K562 (cell line): ENCODE measurements around the gene ACAD8. TPM values are rescaled to one million over a fixed set of nuclear protein-coding genes. Genes with fewer than 3 reads are reported as not detected.

Experiments
- ATAC-seq: fragments of 200-7000 bp; cut with Tn5 transposase; 3 replicates; pipeline ENCODE4 v1.9.1; 2020; ENCODE audit warnings: moderate library complexity
- BruUV-seq: library from RNA; stranded (reverse); fragments of 400-500 nt; replicated peaks from 2 replicates; lab custom pipeline; 2021; lab: Mats Ljungman, UMichigan
- CTCF ChIA-PET: fragments of 300-600 bp; formaldehyde crosslinking; extraction: SDS; loops from one replicate; lab custom pipeline; 2021; ENCODE audit warnings: low intra/inter-chr PET ratio; lab: Yijun Ruan, JAX
- POLR2A ChIA-PET: fragments of 300-600, 350-650 bp; sonication (Branson Sonifier 250); formaldehyde crosslinking; extraction: SDS; loops from one replicate; lab custom pipeline; 2021; ENCODE audit warnings: antibody characterized with exemption, inconsistent platforms; lab: Yijun Ruan, JAX
- DNase-seq, 4 experiments: peaks; one replicate each; pipeline versions ENCODE4 v3.0.0 to v3.0.0-alpha.2; 2011 to 2018; ENCODE audit warnings: low spot score in 3 of 4, mixed read lengths in 3 of 4; ENCODE audit errors: extremely low read depth in 1 of 4
- FAIRE-seq: peaks from 2 replicates; lab custom pipeline; 2011; peaks lifted over from hg19 to GRCh38; lab: Jason Lieb, UNC
- H2AFZ ChIP-seq: 2 replicates; pipeline ENCODE4 v1.6.0; 2011; ENCODE audit warnings: low read depth, low read length, control low read depth, inconsistent platforms
- H3K27ac ChIP-seq: fragments of 200-600 bp; 3 replicates; pipeline ENCODE4 v1.8.0; 2011; ENCODE audit warnings: low read depth, mild to moderate bottlenecking, control low read depth, inconsistent platforms, low read length, moderate library complexity, mixed read lengths; ENCODE audit errors: extremely low read depth
- H3K27me3 ChIP-seq, 2 experiments: fragments of 300-600 bp in 1 of 2; 2 replicates in 1 of 2; 3 replicates in 1 of 2; pipeline versions ENCODE4 v1.6.0 to v1.8.0; 2011; ENCODE audit warnings: inconsistent platforms in 2 of 2, low read length in 2 of 2, mild to moderate bottlenecking in 1 of 2, mixed read lengths in 1 of 2, moderate library complexity in 1 of 2; ENCODE audit not compliant: control insufficient read depth in 2 of 2, insufficient read depth in 2 of 2
- H3K36me3 ChIP-seq: fragments of 300-600 bp; 3 replicates; pipeline ENCODE4 v1.8.0; 2011; ENCODE audit warnings: mild to moderate bottlenecking, low read length, inconsistent platforms; ENCODE audit not compliant: control insufficient read depth, insufficient read depth
- H3K4me1 ChIP-seq, 2 experiments: fragments of 200-600 bp in 1 of 2; replicated peaks in 1 of 2; 2 replicates in 1 of 2; 3 replicates in 1 of 2; pipeline versions ENCODE4 v1.5.1 to v1.8.0; 2011; ENCODE audit warnings: inconsistent platforms in 2 of 2, low read length in 2 of 2, mild to moderate bottlenecking in 1 of 2, mixed read lengths in 1 of 2, moderate library complexity in 1 of 2; ENCODE audit not compliant: control insufficient read depth in 2 of 2, insufficient read depth in 2 of 2
- H3K4me2 ChIP-seq: 2 replicates; pipeline ENCODE4 v1.6.1; 2011; ENCODE audit warnings: low read length, control low read depth, inconsistent platforms, mixed read lengths; ENCODE audit not compliant: insufficient read depth
- H3K4me3 ChIP-seq: fragments of 200-600 bp; sonication (generic), shearing (Covaris generic); 2 replicates; pipeline ENCODE4 v1.5.1; 2016; ENCODE audit warnings: control low read depth, inconsistent platforms
- H3K79me2 ChIP-seq: fragments of 200-600 bp; 3 replicates; pipeline ENCODE4 v1.8.0; 2011; ENCODE audit warnings: low read length, inconsistent platforms; ENCODE audit not compliant: control insufficient read depth, insufficient read depth
- H3K9ac ChIP-seq, 2 experiments: 2 replicates each; pipeline versions ENCODE4 v1.6.0 to v1.6.1; 2011; ENCODE audit warnings: low read depth in 2 of 2, low read length in 2 of 2, control low read depth in 1 of 2, inconsistent platforms in 1 of 2, mild to moderate bottlenecking in 1 of 2, mixed read lengths in 1 of 2; ENCODE audit not compliant: insufficient read depth in 1 of 2
- H3K9me1 ChIP-seq: one replicate; pipeline ENCODE4 v1.6.0; 2011; ENCODE audit warnings: inconsistent platforms, mild to moderate bottlenecking, low read length, moderate library complexity; ENCODE audit not compliant: control insufficient read depth, insufficient read depth
- H3K9me3 ChIP-seq: replicated peaks from 2 replicates; pipeline ENCODE4 v1.5.1; 2011; ENCODE audit warnings: low read depth, low read length, inconsistent platforms; ENCODE audit not compliant: control insufficient read depth, insufficient read depth
- H4K20me1 ChIP-seq: replicated peaks from 2 replicates; pipeline ENCODE4 v1.6.1; 2011; ENCODE audit warnings: low read length, inconsistent platforms, mixed read lengths; ENCODE audit not compliant: control insufficient read depth, insufficient read depth
- KDM2B ChIP-seq: fragments of 250-450 bp; sonication (Bioruptor Pico); IDR thresholded peaks from 2 replicates; pipeline ENCODE4 v1.8.0; 2021; ENCODE audit warnings: mild to moderate bottlenecking, moderate library complexity
- PURB ChIP-seq: sonication (generic); formaldehyde crosslinking; IDR thresholded peaks from 2 replicates; pipeline ENCODE4 v1.9.0; 2021; ENCODE audit warnings: low read depth, mild to moderate bottlenecking, missing genetic modification reagents
- SIN3A ChIP-seq, 2 experiments: fragments of 150-350 bp in 1 of 2; IDR thresholded peaks; 2 replicates each; pipeline ENCODE4 v1.6.1; 2011 to 2016; ENCODE audit warnings: borderline replicate concordance in 2 of 2, low read depth in 2 of 2, low read length in 2 of 2, mild to moderate bottlenecking in 2 of 2, moderate library complexity in 2 of 2; ENCODE audit not compliant: control insufficient read depth in 1 of 2
- SIRT6 ChIP-seq: IDR thresholded peaks from one replicate; pipeline ENCODE4 v1.6.1; 2012; ENCODE audit warnings: low read depth, mild to moderate bottlenecking, control low read depth, inconsistent platforms, low read length, moderate library complexity
- U2AF1 ChIP-seq: fragments of 200-400 bp; formaldehyde crosslinking; optimal IDR thresholded peaks from 2 replicates; pipeline ENCODE3; 2017; ENCODE audit warnings: mild to moderate bottlenecking, low read depth, low read length, moderate library complexity
- ZNF507 ChIP-seq: conservative IDR thresholded peaks from 2 replicates; pipeline ENCODE4 v1.6.1; 2017; ENCODE audit warnings: missing genetic modification characterization, missing compliant biosample characterization
- WGBS: fragments of 100-300 bp; shearing (Covaris generic); methylation state at CpG from one replicate; pipeline ENCODE4 v1.1.6; 2016; ENCODE audit warnings: low coverage, mixed read lengths; ENCODE audit not compliant: insufficient coverage; ENCODE audit errors: missing lambda C conversion rate; 5-methylcytosine and 5-hydroxymethylcytosine counted together
- in situ Hi-C: fragments of 300-500 bp; cut with MboI; formaldehyde crosslinking; loops from 4 replicates; pipeline ENCODE4 v1.15.0; 2018; ENCODE audit warnings: inconsistent platforms, mixed read lengths
- intact Hi-C: fragments of 100-400 bp; cut with micrococcal nuclease; formaldehyde crosslinking; loops from 2 replicates; pipeline ENCODE4 v1.14.2; 2022
- polyA plus RNA-seq, 8 experiments: library from polyadenylated mRNA; depleted of rRNA in 4 of 8; stranded (reverse) in 5 of 8; unstranded in 3 of 8; fragments of >200 nt; fragmentation: Nextera tagmentation in 2 of 8; fragmentation: Illumina TruSeq in 1 of 8; extraction: Ambion mirVana in 2 of 8; extraction: Trizol in 1 of 8; gene quantifications; 2 replicates each; pipeline versions ENCODE4 v1.2.1 to v1.2.3, GENCODE V29; 2011 to 2014; ENCODE audit warnings: inconsistent platforms in 1 of 8, missing spikeins in 1 of 8
- total RNA-seq, 7 experiments: library from RNA; depleted of rRNA in 6 of 7; stranded (reverse); fragments of >200 nt in 6 of 7; fragmentation: Illumina TruSeq in 2 of 7; extraction: Trizol in 2 of 7; gene quantifications; 2 replicates each; pipeline versions ENCODE4 v1.2.1 to v1.2.3, GENCODE V29; 2011 to 2021; ENCODE audit warnings: low replicate concordance in 1 of 7
- TF ChIP-seq, protein P1 (sequence below): sonication (generic); formaldehyde crosslinking; IDR thresholded peaks from 2 replicates; pipeline ENCODE4 v1.8.0; 2022; ENCODE audit warnings: missing genetic modification reagents, mild to moderate bottlenecking, borderline replicate concordance
- TF ChIP-seq, protein P2 (sequence below): fragments of 250-450 bp; sonication (Bioruptor Pico); IDR thresholded peaks from 2 replicates; pipeline ENCODE4 v1.8.0; 2021; ENCODE audit warnings: borderline replicate concordance, mild to moderate bottlenecking, moderate library complexity; ENCODE audit not compliant: poor library complexity, severe bottlenecking
- TF ChIP-seq, protein P3 (sequence below): sonication (generic); formaldehyde crosslinking; IDR thresholded peaks from 2 replicates; pipeline ENCODE4 v1.8.1; 2022; ENCODE audit warnings: missing genetic modification reagents

The ACAD8 gene
- total and polyA plus RNA-seq, 9 of the 15 experiments (the other 6 are each of a cell fraction or from before 2014, with no cell fraction given): 6.5 to 34.1 (median 20.1) TPM

DNA sequence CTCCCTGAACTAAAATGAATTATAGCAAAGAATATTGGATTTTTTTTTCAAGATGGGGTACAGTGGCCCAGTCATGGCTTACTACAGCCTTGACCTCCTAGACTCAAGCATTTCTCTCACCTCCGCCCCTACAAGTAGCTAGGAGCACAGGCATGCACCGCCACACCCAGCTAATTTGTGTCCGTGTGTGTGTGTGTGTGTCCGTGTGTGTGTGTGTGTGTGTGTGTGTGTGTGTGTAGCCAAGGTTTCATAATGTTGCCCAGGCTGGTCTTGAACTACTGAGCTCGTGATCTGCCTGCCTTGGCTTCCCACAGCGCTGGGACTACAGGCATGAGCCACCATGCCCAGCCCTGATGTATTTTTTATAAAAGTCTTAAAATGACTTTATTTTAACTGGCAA, 12.8 kb upstream of the ACAD8 start (continued):
- no peak for TF ChIP-seq ZNF507 (tag)

DNA sequence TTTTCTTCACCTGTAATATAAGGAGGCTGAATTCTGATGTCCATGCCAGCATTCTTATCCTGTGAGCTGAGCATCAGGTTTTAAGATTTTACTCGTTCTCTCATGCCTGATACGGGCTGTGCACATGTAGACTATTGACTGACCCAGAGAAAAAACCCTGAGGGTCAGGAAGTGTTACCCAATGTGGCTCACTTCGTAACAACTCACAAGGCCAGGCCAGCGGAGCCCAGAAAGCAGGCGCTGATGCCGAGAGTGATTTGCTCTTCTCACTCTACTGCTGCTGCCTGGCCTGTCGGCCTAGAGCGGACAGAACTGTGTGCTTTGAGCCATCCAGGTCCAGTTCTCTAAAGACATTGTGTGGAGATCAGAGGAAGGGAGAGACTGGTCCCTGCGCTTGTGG, 11.0 kb upstream of the ACAD8 start:
- Histone ChIP-seq H3K4me2 (no peak overlapping the region), H3K4me1 (peaks cover 2 to 3% of the 10 kb centered on the region in 2 experiments; a peak in 2 of 5 replicates), H3K9me1 (no peaks in the 10 kb centered on the region), H3K79me2 (no peaks in the 10 kb centered on the region), H3K27me3 (no peaks in the 10 kb centered on the region), H3K9me3 (no peaks in the 10 kb centered on the region), H3K27ac (no peak overlapping the region), H3K9ac (no peak overlapping the region), H3K4me3 (no peak overlapping the region), H2AFZ (no peak overlapping the region), H3K36me3 (peaks cover 82% of the 10 kb centered on the region; the same call in 2 of the 3 replicates), H4K20me1 (no peaks in the 10 kb centered on the region)
- TF ChIP-seq PURB (no peak), U2AF1 (no peak)
- ChIA-PET CTCF (no interaction called here), POLR2A (no interaction called here)
- no peak for FAIRE-seq
- no peak for ATAC-seq
- in situ Hi-C loops (no loop called here), intact Hi-C loops (no loop called here)
- no TSS peak for BruUV-seq
- no peak for DNase-seq
- WGBS: 93% methylated on average over 9 of the region's 9 CpGs

DNA sequence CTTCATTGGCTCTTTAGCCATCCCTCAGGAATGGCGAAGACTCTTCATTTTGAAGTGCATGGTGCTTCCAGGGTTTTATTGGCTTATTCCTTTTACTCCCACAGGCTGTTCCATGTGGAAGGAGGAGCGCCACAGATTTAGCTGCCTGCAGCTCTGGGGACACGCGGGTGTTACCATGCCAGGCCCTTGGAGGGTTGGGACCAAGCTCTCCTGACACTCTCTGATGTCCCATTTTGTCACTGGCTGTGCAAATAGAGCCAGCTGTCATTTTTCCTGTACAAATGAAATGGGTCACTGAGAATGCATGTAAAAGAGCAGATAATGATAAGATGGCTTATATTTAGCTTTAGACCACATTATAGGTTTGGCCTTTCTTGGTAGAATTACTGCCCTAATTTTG, 9.5 kb upstream of the ACAD8 start:
- Histone ChIP-seq H3K9me1 (no peaks in the 10 kb centered on the region), H3K36me3 (peaks cover 97% of the 10 kb centered on the region), H3K79me2 (no peaks in the 10 kb centered on the region), H3K4me2 (no peak overlapping the region), H3K9me3 (no peaks in the 10 kb centered on the region), H3K27me3 (no peaks in the 10 kb centered on the region), H2AFZ (no peak overlapping the region), H3K9ac (no peak overlapping the region), H3K27ac (no peak overlapping the region), H3K4me1 (peaks cover 0 to 5% of the 10 kb centered on the region in 2 experiments; a peak in 1 of 5 replicates), H3K4me3 (no peak overlapping the region), H4K20me1 (no peaks in the 10 kb centered on the region)
- FAIRE-seq (no peak), DNase-seq (no peak), ATAC-seq (no peak)
- POLR2A ChIA-PET: interaction anchor here (0.6 to 1.4 kb wide), 3 partner anchors 10 to 127 kb away, joined by 3 to 5 read pairs (median 4); no protein-coding TSS in a partner anchor
- in situ Hi-C loops: no loop called here
- TF ChIP-seq, protein P1, sequence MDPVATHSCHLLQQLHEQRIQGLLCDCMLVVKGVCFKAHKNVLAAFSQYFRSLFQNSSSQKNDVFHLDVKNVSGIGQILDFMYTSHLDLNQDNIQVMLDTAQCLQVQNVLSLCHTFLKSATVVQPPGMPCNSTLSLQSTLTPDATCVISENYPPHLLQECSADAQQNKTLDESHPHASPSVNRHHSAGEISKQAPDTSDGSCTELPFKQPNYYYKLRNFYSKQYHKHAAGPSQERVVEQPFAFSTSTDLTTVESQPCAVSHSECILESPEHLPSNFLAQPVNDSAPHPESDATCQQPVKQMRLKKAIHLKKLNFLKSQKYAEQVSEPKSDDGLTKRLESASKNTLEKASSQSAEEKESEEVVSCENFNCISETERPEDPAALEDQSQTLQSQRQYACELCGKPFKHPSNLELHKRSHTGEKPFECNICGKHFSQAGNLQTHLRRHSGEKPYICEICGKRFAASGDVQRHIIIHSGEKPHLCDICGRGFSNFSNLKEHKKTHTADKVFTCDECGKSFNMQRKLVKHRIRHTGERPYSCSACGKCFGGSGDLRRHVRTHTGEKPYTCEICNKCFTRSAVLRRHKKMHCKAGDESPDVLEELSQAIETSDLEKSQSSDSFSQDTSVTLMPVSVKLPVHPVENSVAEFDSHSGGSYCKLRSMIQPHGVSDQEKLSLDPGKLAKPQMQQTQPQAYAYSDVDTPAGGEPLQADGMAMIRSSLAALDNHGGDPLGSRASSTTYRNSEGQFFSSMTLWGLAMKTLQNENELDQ (CRISPR knock-in tag): no peak
- TF ChIP-seq SIN3A (IDR thresholded peaks at IDR 0.05; ENCODE audit: borderline replicate concordance in 2 of 2, control insufficient read depth in 1 of 2, low read depth in 2 of 2, low read length in 2 of 2) (no peak), SIRT6 (no peak), KDM2B (CRISPR knock-in tag) (no peak)
- TF ChIP-seq, protein P2, sequence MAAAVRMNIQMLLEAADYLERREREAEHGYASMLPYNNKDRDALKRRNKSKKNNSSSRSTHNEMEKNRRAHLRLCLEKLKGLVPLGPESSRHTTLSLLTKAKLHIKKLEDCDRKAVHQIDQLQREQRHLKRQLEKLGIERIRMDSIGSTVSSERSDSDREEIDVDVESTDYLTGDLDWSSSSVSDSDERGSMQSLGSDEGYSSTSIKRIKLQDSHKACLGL (CRISPR knock-in tag): no peak
- TF ChIP-seq, protein P3, sequence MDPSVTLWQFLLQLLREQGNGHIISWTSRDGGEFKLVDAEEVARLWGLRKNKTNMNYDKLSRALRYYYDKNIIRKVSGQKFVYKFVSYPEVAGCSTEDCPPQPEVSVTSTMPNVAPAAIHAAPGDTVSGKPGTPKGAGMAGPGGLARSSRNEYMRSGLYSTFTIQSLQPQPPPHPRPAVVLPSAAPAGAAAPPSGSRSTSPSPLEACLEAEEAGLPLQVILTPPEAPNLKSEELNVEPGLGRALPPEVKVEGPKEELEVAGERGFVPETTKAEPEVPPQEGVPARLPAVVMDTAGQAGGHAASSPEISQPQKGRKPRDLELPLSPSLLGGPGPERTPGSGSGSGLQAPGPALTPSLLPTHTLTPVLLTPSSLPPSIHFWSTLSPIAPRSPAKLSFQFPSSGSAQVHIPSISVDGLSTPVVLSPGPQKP: no peak
- WGBS: 96% methylated on average over 3 of the region's 4 CpGs
- intact Hi-C loops: loop anchor here (2.0 kb wide), 1 partner anchor 37 kb away; no protein-coding TSS in a partner anchor
- no TSS peak for BruUV-seq
- CTCF ChIA-PET: no interaction called here
